Aorta (tissue), 5 donors: ENCODE results near the gene AQP3. TPM values are rescaled to one million over a fixed set of nuclear protein-coding genes. Genes with fewer than 3 reads are reported as not detected.

Experiments used
- ATAC-seq: fragments of 200-7000 bp; cut with Tn5 transposase; one replicate; pipeline ENCODE4 v1.9.1; 2022; ENCODE audit warnings: moderate library complexity; ENCODE audit not compliant: low FRiP score
- DNase-seq, 2 donors: peaks; one replicate each; pipeline ENCODE4 v3.0.0-alpha.2; 2020
- H3K27ac ChIP-seq, 2 donors: one replicate each; pipeline ENCODE4 v1.5.1; 2013; ENCODE audit warnings: low read length in 2 of 2, mild to moderate bottlenecking in 2 of 2, moderate library complexity in 2 of 2, control low read depth in 1 of 2, inconsistent platforms in 1 of 2, low read depth in 1 of 2
- H3K27me3 ChIP-seq, 2 donors: one replicate each; pipeline ENCODE4 v1.6.1; 2013; ENCODE audit warnings: control low read depth in 1 of 2, low read length in 1 of 2, mild to moderate bottlenecking in 1 of 2, moderate library complexity in 1 of 2; ENCODE audit not compliant: insufficient read depth in 2 of 2, control insufficient read depth in 1 of 2
- H3K36me3 ChIP-seq, 2 donors: one replicate each; pipeline ENCODE4 v1.6.1; 2013; ENCODE audit warnings: control low read depth in 1 of 2, low read length in 1 of 2, mild to moderate bottlenecking in 1 of 2; ENCODE audit not compliant: insufficient read depth in 2 of 2, control insufficient read depth in 1 of 2
- H3K4me1 ChIP-seq, 2 donors: one replicate each; pipeline ENCODE4 v1.6.1; 2013; ENCODE audit warnings: low read length in 2 of 2, control low read depth in 1 of 2, mild to moderate bottlenecking in 1 of 2, moderate library complexity in 1 of 2; ENCODE audit not compliant: insufficient read depth in 2 of 2, control insufficient read depth in 1 of 2
- H3K4me3 ChIP-seq, 2 donors: one replicate each; pipeline ENCODE4 v1.5.1; 2013; ENCODE audit warnings: low read length in 2 of 2, control low read depth in 1 of 2, mild to moderate bottlenecking in 1 of 2
- H3K9me3 ChIP-seq: one replicate; pipeline ENCODE4 v1.6.1; 2013; ENCODE audit warnings: mild to moderate bottlenecking, low read length; ENCODE audit not compliant: control insufficient read depth
- whole genome bisulfite sequencing, 2 donors: extraction: QIAGEN DNeasy Blood & Tissue Kit; methylation state at CpG; one replicate each; pipeline ENCODE4 v1.1.7; 2013; 5-methylcytosine and 5-hydroxymethylcytosine counted together
- intact Hi-C, 2 donors: fragments of 100-400 bp; cut with DNase I; formaldehyde crosslinking; loops; one replicate each; pipeline versions ENCODE4 v1.14.2 to v1.15.0; 2022
- polyA plus RNA-seq, 2 donors: library from polyadenylated mRNA; stranded (reverse); fragments of 200-250 nt; gene quantifications; one replicate each; pipeline ENCODE4 v1.2.3, GENCODE V29; 2013
- total RNA-seq, 2 donors: library from RNA; stranded (reverse); fragmentation: NEBNext Ultra II Directional; extraction: Animal tissue kit (Norgen Biotek cat#: 25700); gene quantifications; one replicate each; pipeline ENCODE4 v1.2.1, GENCODE V29; 2021
- donor health status: healthy with polysubstance abuse.
- donor health status: Bipolar disorder and iron deficiency.
- donor health status: DM: no; HTN: no; CAD: no.
- donor health status: DM: no; HTN: no; CAD: no.
- donor health status: DM: yes; HTN: yes; CAD: no.

The AQP3 gene
- total and polyA plus RNA-seq, 4 donors = 2.8 to 9.3 (median 4.4) TPM

DNA sequence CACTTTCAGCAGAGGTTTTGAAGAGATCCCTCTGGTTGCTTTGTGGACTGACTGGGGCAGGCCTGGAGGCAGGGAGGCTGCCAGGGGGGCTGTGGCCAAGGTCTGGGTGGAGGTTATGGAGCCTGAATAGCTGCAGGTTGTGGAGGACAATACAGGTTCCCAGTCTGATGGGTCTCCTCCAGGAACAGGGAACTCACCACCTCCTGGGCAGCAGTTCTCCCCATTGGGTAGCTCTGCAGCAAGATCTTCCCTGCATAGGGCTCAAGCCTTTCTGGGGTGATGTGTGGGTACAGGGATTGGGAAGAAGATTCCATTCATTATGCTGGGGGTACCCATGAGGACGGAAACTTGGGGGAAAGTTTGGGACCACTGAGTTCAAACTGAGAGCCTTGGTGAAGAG lies 6.8 kb downstream of the AQP3 start:
- Histone ChIP-seq H3K4me3 (no peak overlapping the region), H3K27ac (no peak overlapping the region), H3K36me3 (no peaks in the 10 kb centered on the region), H3K9me3 (no peaks in the 10 kb centered on the region), H3K27me3 (no peaks in the 10 kb centered on the region), H3K4me1 (no peaks in the 10 kb centered on the region)
- WGBS, 2 donors = 89 to 92% methylated on average over 1 of the region's 1 CpG
- intact Hi-C loops = no loop called here
- no peak for ATAC-seq
- no peak for DNase-seq

DNA sequence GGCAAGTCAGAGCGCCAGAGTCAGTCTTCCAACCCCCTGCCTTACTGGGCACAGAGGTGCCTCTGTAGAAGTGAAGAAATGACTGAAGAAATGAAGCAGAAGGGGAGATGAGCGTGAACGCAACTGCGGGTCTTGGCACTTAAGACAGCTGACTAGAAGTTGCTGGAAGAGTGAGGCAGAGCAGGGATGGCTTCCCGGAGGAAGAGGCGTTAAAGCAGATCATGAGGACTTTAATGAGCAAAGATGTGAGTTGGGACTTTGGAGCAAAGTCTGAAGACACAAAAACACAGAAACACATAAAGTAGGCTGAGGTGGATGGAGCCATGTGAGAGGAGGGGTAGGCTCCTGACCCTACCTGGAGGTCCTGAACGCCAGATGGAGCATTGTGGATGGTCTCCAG lies 7.2 kb downstream of the AQP3 start:
- no peak for DNase-seq
- intact Hi-C loops = no loop called here
- Histone ChIP-seq H3K4me3 (no peak overlapping the region), H3K27me3 (no peaks in the 10 kb centered on the region), H3K9me3 (no peaks in the 10 kb centered on the region), H3K4me1 (no peaks in the 10 kb centered on the region), H3K27ac (no peak overlapping the region), H3K36me3 (no peaks in the 10 kb centered on the region)
- 91% methylated on average over 7 of the region's 7 CpGs for whole genome bisulfite sequencing, 2 donors
- ATAC-seq = no peak

DNA sequence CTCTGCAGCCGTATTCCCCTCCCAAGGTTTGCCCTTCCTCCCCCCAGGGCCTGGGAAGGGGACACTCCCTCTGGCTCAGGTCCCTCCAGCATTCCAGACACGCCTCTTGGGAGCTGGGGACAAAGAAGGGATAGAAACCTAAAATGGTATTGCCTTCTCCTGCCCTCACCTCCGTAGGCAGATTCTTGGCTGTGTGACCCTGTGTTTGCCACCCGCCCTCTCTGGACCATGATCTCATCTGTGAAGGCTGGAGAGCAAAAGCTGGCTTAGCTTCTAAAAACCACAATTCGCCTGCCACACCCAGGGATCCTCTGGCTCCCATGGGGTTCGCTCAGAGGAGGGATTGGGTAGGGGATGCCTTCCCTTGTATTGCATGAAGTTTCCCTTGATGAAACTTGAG lies 7.7 kb downstream of the AQP3 start:
- no peak overlapping the region for H3K4me3 ChIP-seq
- DNase-seq = no peak
- no peak for ATAC-seq
- H3K36me3 ChIP-seq = no peaks in the 10 kb centered on the region
- no peak overlapping the region for H3K27ac ChIP-seq
- intact Hi-C loops = loop anchor here in 1 of 2 donors (10.0 kb wide), 1 partner anchor 55 kb away; no protein-coding TSS in a partner anchor
- 36 to 53% methylated on average over 6 of the region's 6 CpGs for WGBS, 2 donors
- no peaks in the 10 kb centered on the region for H3K9me3 ChIP-seq
- no peaks in the 10 kb centered on the region for H3K27me3 ChIP-seq
- H3K4me1 ChIP-seq = no peaks in the 10 kb centered on the region

DNA sequence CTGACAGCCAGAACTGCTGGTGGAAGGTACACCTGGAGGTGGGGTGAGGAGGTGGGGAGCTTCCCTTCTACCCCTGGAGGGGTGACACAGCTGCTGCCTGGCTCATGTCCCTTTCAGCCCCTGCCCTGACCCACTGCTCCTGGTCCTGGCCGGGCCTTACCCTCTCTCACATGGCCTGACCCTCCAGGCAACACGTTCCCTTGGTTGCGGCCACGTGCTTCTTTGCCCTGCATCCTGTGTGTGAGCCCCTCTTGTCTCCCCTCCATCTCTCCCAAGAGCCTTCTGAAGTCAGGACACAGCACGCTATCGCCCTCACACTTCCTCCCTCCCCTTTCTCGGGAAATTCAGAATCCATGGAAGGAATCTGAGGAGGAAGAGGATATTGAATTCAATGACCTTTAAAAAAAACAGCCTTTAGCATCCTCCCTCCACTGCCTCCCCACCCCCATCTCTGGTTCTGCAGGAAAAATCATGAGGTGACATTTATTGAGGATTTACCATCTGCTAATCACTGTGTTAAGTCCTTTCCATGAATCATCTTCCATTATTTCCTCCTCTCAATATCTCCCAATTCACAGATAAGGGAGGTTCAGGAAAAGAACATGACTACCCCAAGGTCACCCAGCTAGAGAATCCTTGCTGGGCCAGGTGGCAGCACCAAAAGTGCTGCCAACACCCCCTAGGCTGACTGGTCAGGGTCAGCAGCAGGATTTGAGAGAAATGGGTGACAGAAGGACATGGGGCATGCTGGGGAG lies 8.3 kb downstream of the AQP3 start:
- Histone ChIP-seq H3K27me3 (no peaks in the 10 kb centered on the region), H3K4me1 (no peaks in the 10 kb centered on the region), H3K4me3 (no peak overlapping the region), H3K9me3 (no peaks in the 10 kb centered on the region), H3K27ac (no peak overlapping the region), H3K36me3 (no peaks in the 10 kb centered on the region)
- no peak for DNase-seq
- intact Hi-C loops = loop anchor here in 1 of 2 donors (10.0 kb wide), 1 partner anchor 56 kb away; no protein-coding TSS in a partner anchor
- WGBS, 2 donors = 56 to 69% methylated on average over 7 of the region's 7 CpGs
- no peak for ATAC-seq

DNA sequence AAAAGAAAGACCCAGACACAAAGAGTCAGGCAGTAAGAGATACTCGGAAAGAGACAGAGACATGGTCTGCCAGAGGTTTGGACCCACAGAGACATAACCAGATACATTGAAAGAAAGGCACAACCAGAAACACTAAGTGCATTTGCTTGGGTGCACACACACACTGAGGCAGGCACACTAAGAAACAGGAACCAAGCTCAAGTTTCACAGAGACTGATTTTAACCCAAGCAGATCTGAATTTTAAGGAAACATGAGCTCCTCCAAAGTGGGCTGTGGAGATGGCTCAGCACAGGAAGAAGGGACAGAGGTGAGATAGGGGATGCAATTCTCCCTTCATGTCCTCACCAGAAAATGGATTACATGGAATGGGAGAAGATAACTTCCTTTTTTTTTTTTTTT lies 9.5 kb downstream of the AQP3 start:
- intact Hi-C loops = loop anchor here in 1 of 2 donors (10.0 kb wide), 1 partner anchor 57 kb away; no protein-coding TSS in a partner anchor
- 86 to 88% methylated on average over 1 of the region's 1 CpG for WGBS, 2 donors

DNA sequence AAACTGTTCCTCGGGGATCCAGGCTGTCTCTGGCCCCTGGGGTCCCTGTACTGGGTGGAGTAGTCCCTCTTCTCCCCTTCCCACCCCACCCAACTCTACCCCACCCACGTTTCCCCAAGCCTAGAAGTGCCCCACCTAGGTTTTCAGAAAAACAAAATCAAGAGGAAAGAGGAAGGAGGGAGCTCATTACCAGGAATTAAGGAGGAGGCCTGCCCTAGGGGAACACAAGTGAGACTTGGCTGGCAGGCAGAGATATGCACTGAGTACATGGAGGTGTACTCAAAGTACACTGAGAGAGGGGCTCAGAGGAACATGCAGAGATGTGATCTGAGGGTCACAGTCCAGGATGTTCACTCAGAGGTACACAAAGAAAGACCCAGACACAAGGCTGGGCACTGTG lies 10.2 kb downstream of the AQP3 start:
- H3K36me3 ChIP-seq = no peaks in the 10 kb centered on the region
- H3K27me3 ChIP-seq = no peaks in the 10 kb centered on the region
- H3K27ac ChIP-seq = no peak overlapping the region
- ATAC-seq (no peak), DNase-seq (no peak)
- intact Hi-C loops = loop anchor here in 1 of 2 donors (10.0 kb wide), 1 partner anchor 58 kb away; no protein-coding TSS in a partner anchor
- no peak overlapping the region for H3K4me3 ChIP-seq
- H3K4me1 ChIP-seq = no peaks in the 10 kb centered on the region
- WGBS, 2 donors = 47 to 50% methylated on average over 2 of the region's 2 CpGs
- no peaks in the 10 kb centered on the region for H3K9me3 ChIP-seq

More for the DNA sequence above, 9.5 kb downstream of the AQP3 start:
- no peaks in the 10 kb centered on the region for H3K4me1 ChIP-seq
- H3K9me3 ChIP-seq = no peaks in the 10 kb centered on the region
- H3K27me3 ChIP-seq = no peaks in the 10 kb centered on the region
- no peak overlapping the region for H3K4me3 ChIP-seq
- ATAC-seq = no peak
- no peak overlapping the region for H3K27ac ChIP-seq
- no peaks in the 10 kb centered on the region for H3K36me3 ChIP-seq
- DNase-seq = no peak

DNA sequence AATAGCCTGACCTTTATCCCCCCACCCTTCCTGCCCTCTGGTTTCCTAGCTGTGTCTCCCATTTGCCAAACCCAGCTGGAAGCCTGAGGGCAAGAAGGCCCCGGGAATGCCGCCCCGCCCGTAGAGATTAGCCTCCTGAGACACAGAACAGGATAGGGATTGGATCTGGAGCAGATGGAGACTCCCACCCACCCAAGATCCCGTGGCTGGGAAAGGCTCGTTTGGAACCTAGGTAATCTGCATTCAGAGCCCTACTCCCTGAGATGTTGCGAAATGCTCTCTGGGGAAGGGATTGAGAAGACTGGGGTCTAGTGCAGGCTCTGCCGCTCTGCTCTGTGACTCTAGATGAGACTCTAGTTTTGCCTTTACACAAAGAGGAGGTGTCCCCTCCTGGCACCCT lies 10.9 kb downstream of the AQP3 start:
- Histone ChIP-seq H3K4me1 (no peaks in the 10 kb centered on the region), H3K36me3 (no peaks in the 10 kb centered on the region), H3K4me3 (no peak overlapping the region), H3K9me3 (no peaks in the 10 kb centered on the region), H3K27me3 (no peaks in the 10 kb centered on the region), H3K27ac (no peak overlapping the region)
- intact Hi-C loops = loop anchor here in 1 of 2 donors (10.0 kb wide), 1 partner anchor 58 kb away; no protein-coding TSS in a partner anchor
- WGBS, 2 donors = 52 to 58% methylated on average over 8 of the region's 8 CpGs
- no peak for DNase-seq
- ATAC-seq = no peak

- H3K36me3 ChIP-seq = no peaks in the 10 kb centered on the region
- no peak overlapping the region for H3K27ac ChIP-seq
- DNase-seq = no peak
- H3K4me3 ChIP-seq = no peak overlapping the region
- no peak for ATAC-seq
- intact Hi-C loops = loop anchor here in 1 of 2 donors (10.0 kb wide), 1 partner anchor 59 kb away; no protein-coding TSS in a partner anchor
- H3K9me3 ChIP-seq = no peaks in the 10 kb centered on the region
- no peaks in the 10 kb centered on the region for H3K4me1 ChIP-seq
- WGBS, 2 donors = 67 to 82% methylated on average over 8 of the region's 8 CpGs
- no peaks in the 10 kb centered on the region for H3K27me3 ChIP-seq
These were observed 11.5 kb downstream of the AQP3 start for GRCh38 chr9:33435821-33436277.
